PC-9 (cell line): ENCODE results near the gene ADGRV1. TPM values are rescaled to one million over a fixed set of nuclear protein-coding genes. Genes with fewer than 3 reads are reported as not detected.
"Not testable (repeated sequence)": the region's sequence is repeated elsewhere in the genome, so short reads cannot be mapped to it uniquely, and the experiment has no call there.

Experiments
- BruUV-seq: library from RNA; stranded (reverse); fragments of 400-500 nt; replicated peaks from 2 replicates; lab custom pipeline; 2021; lab: Mats Ljungman, UMichigan
- CTCF ChIA-PET: fragments of 300-600 bp; sonication (Branson Sonifier 250); formaldehyde crosslinking; loops from one replicate; lab custom pipeline; 2022; ENCODE audit warnings: antibody characterized with exemption; lab: Charles Lee
- POLR2A ChIA-PET: fragments of 300-600 bp; sonication (Branson Sonifier 250); formaldehyde crosslinking; loops from one replicate; lab custom pipeline; 2022; ENCODE audit warnings: antibody characterized with exemption; ENCODE audit not compliant: unreplicated experiment; lab: Charles Lee
- DNase-seq, 2 experiments: peaks; one replicate each; pipeline versions ENCODE4 v3.0.0 to v3.0.0-alpha.2; 2015 to 2022; ENCODE audit warnings: mixed read lengths in 1 of 2
- H2AFZ ChIP-seq: fragments of 200-600 bp; sonication (generic); 2 replicates; pipeline ENCODE4 v1.8.1; 2017; ENCODE audit warnings: antibody characterized with exemption
- H3F3A ChIP-seq: fragments of 200-600 bp; sonication (generic); 2 replicates; pipeline ENCODE4 v1.8.1; 2017; ENCODE audit warnings: antibody characterized with exemption, mild to moderate bottlenecking, low read depth; ENCODE audit not compliant: insufficient read depth
- H3K27ac ChIP-seq: fragments of 200-600 bp; sonication (generic); 2 replicates; pipeline ENCODE4 v1.6.1; 2016; ENCODE audit warnings: mixed run types
- H3K27me3 ChIP-seq: fragments of 200-600 bp; sonication (generic); 2 replicates; pipeline ENCODE4 v1.6.1; 2016; ENCODE audit warnings: low read depth, mixed run types; ENCODE audit not compliant: insufficient read depth
- H3K36me3 ChIP-seq: fragments of 200-600 bp; sonication (generic); 2 replicates; pipeline ENCODE4 v1.6.1; 2016; ENCODE audit warnings: low read depth, mixed run types
- H3K4me1 ChIP-seq: fragments of 200-600 bp; sonication (generic); replicated peaks from 2 replicates; pipeline ENCODE4 v1.6.1; 2016; ENCODE audit warnings: mixed run types; ENCODE audit not compliant: insufficient read depth
- H3K4me2 ChIP-seq: fragments of 200-600 bp; sonication (generic); 2 replicates; pipeline ENCODE4 v1.6.1; 2017; ENCODE audit warnings: mixed run types
- H3K4me3 ChIP-seq: fragments of 200-600 bp; sonication (generic); 2 replicates; pipeline ENCODE4 v1.6.1; 2016; ENCODE audit warnings: mixed run types
- H3K79me2 ChIP-seq: fragments of 200-600 bp; sonication (generic); 2 replicates; pipeline ENCODE4 v1.6.1; 2017; ENCODE audit warnings: low read depth, mixed run types
- H3K9me2 ChIP-seq: fragments of 200-600 bp; sonication (generic); 2 replicates; pipeline ENCODE4 v1.8.1; 2017; ENCODE audit warnings: mild to moderate bottlenecking; ENCODE audit not compliant: insufficient read depth
- H3K9me3 ChIP-seq: fragments of 200-600 bp; sonication (generic); 2 replicates; pipeline ENCODE4 v1.8.1; 2016; ENCODE audit warnings: low read depth; ENCODE audit not compliant: insufficient read depth
- H4K20me1 ChIP-seq: fragments of 200-600 bp; sonication (generic); 2 replicates; pipeline ENCODE4 v1.8.1; 2017; ENCODE audit not compliant: insufficient read depth
- EZH2 ChIP-seq: fragments of 200-600 bp; sonication (generic); IDR thresholded peaks from 2 replicates; pipeline ENCODE4 v1.8.0; 2017; ENCODE audit warnings: antibody characterized with exemption, low read depth
- intact Hi-C: fragments of 100-400 bp; cut with micrococcal nuclease; formaldehyde crosslinking; loops from one replicate; pipeline ENCODE4 v1.10.0; 2022; ENCODE audit not compliant: unreplicated experiment
- total RNA-seq: library from RNA; stranded (reverse); gene quantifications from 2 replicates; pipeline ENCODE4 v1.2.3, GENCODE V29; 2021
- TF ChIP-seq, protein P1 (sequence below): fragments of 200-600 bp; sonication (generic); conservative IDR thresholded peaks from 2 replicates; pipeline ENCODE4 v1.6.1; 2017; ENCODE audit warnings: mixed run types, antibody characterized with exemption, mild to moderate bottlenecking, moderate library complexity

ADGRV1 gene
- total RNA-seq, 1 experiment from 2014 or later, result 1.0 TPM

DNA sequence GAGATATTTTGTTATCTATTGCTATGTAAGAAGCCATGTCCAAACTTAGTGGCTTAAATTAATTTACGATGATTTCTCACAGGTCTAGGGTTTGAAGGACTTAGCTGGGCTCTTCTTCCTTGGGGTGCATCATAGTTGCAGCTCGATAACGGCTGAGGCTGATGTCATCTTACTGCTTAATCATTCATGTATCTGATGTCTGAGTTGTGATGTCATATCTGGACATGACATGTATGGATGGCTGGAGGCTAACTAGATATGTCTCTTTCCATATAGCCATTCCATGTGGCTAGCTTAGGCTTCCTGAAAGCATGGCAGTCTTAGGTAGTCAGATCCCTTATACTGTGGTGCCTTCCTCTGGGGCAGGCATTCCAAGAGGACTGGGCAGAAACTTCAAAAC lies 31.6 kb downstream of the ADGRV1 start:
- Histone ChIP-seq H3K4me3 (no peak overlapping the region), H3K27ac (no peak overlapping the region), H3K27me3 (no peaks in the 10 kb centered on the region), H3K36me3 (no peaks in the 10 kb centered on the region), H3F3A (no peaks in the 10 kb centered on the region), H3K9me3 (no peaks in the 10 kb centered on the region), H4K20me1 (no peaks in the 10 kb centered on the region), H3K79me2 (no peaks in the 10 kb centered on the region), H2AFZ (no peak overlapping the region), H3K4me2 (no peak overlapping the region), H3K9me2 (no peaks in the 10 kb centered on the region), H3K4me1 (no peaks in the 10 kb centered on the region)
- DNase-seq, result no peak
- BruUV-seq, result no TSS peak
- TF ChIP-seq EZH2, result no peak
- TF ChIP-seq, protein P1, sequence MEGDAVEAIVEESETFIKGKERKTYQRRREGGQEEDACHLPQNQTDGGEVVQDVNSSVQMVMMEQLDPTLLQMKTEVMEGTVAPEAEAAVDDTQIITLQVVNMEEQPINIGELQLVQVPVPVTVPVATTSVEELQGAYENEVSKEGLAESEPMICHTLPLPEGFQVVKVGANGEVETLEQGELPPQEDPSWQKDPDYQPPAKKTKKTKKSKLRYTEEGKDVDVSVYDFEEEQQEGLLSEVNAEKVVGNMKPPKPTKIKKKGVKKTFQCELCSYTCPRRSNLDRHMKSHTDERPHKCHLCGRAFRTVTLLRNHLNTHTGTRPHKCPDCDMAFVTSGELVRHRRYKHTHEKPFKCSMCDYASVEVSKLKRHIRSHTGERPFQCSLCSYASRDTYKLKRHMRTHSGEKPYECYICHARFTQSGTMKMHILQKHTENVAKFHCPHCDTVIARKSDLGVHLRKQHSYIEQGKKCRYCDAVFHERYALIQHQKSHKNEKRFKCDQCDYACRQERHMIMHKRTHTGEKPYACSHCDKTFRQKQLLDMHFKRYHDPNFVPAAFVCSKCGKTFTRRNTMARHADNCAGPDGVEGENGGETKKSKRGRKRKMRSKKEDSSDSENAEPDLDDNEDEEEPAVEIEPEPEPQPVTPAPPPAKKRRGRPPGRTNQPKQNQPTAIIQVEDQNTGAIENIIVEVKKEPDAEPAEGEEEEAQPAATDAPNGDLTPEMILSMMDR, result no peak
- POLR2A ChIA-PET, result no interaction called here
- intact Hi-C loops, result no loop called here
- CTCF ChIA-PET, result no interaction called here

- H2AFZ ChIP-seq, H3K4me2 ChIP-seq, H3K9me2 ChIP-seq, H3F3A ChIP-seq, CTCF ChIA-PET, intact Hi-C loops, H3K9me3 ChIP-seq, H3K27ac ChIP-seq, H3K36me3 ChIP-seq, H3K27me3 ChIP-seq, H3K79me2 ChIP-seq, BruUV-seq, H3K4me1 ChIP-seq, DNase-seq, H4K20me1 ChIP-seq, H3K4me3 ChIP-seq, POLR2A ChIA-PET: not testable (repeated sequence)
These were observed 34.5 kb downstream of the ADGRV1 start for GRCh38 chr5:90593083-90593482.

DNA sequence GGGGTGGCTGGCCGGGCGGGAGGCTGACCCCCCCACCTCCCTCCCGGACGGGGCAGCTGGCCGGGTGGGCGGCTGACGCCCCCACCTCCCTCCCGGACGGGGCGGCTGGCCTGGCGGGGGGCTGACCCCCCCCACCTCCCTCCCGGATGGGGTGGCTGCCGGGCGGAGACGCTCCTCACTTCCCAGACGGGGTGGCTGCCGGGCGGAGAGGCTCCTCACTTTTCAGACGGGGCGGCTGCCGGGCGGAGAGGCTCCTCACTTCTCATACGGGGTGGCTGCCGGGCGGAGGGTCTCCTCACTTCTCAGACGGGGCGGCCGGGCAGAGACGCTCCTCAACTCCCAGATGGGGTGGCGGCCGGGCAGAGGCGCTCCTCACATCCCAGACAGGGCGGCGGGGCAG lies 37.2 kb downstream of the ADGRV1 start:
- BruUV-seq, H3K36me3 ChIP-seq, intact Hi-C loops, H3K9me2 ChIP-seq, DNase-seq, H3F3A ChIP-seq, CTCF ChIA-PET, H3K9me3 ChIP-seq, H3K4me3 ChIP-seq, H4K20me1 ChIP-seq, POLR2A ChIA-PET, H3K27ac ChIP-seq, H2AFZ ChIP-seq, H3K79me2 ChIP-seq, H3K4me2 ChIP-seq, H3K4me1 ChIP-seq, H3K27me3 ChIP-seq: not testable (repeated sequence)

DNA sequence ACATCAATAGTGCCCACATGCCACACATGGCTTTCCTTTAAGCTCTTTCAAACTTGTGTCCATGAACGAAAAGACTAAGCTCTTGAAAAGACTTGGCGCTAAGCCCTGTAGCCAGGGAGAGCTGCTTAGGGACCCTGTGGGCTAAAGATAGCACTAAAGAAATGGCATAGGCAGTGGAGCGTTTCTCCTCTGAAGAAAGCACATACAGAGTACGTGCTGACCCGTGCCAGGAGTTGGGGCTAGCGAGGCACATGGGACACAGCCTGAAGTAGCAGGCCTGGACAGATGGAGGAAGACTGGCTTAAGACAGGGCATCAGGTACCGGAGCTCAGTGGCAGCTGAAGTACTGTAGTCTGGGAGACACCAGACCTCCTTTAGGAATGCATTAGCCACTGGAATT lies 39.7 kb downstream of the ADGRV1 start:
- no peaks in the 10 kb centered on the region for H3K9me3 ChIP-seq
- no peak overlapping the region for H3K27ac ChIP-seq
- H3K9me2 ChIP-seq, result no peaks in the 10 kb centered on the region
- H3K4me2 ChIP-seq, result no peak overlapping the region
- H3K4me3 ChIP-seq, result no peak overlapping the region
- POLR2A ChIA-PET, result no interaction called here
- H3K4me1 ChIP-seq, result no peaks in the 10 kb centered on the region
- CTCF ChIA-PET, result no interaction called here
- no peak for TF ChIP-seq EZH2
- TF ChIP-seq, protein P1, result no peak
- no TSS peak for BruUV-seq
- H3K27me3 ChIP-seq, result no peaks in the 10 kb centered on the region
- H3K79me2 ChIP-seq, result no peaks in the 10 kb centered on the region
- intact Hi-C loops, result no loop called here
- H3F3A ChIP-seq, result no peaks in the 10 kb centered on the region
- no peaks in the 10 kb centered on the region for H4K20me1 ChIP-seq
- H2AFZ ChIP-seq, result no peak overlapping the region
- H3K36me3 ChIP-seq, result no peaks in the 10 kb centered on the region
- no peak for DNase-seq

- H3K4me3 ChIP-seq, H3F3A ChIP-seq, intact Hi-C loops, H3K9me2 ChIP-seq, DNase-seq, H3K27me3 ChIP-seq, H4K20me1 ChIP-seq, H3K9me3 ChIP-seq, H3K27ac ChIP-seq, BruUV-seq, H3K4me1 ChIP-seq, POLR2A ChIA-PET, H3K4me2 ChIP-seq, H3K79me2 ChIP-seq, CTCF ChIA-PET, H3K36me3 ChIP-seq, H2AFZ ChIP-seq: not testable (repeated sequence)
These were observed 41.7 kb downstream of the ADGRV1 start for GRCh38 chr5:90600307-90600706.
